Stromal cell of bone marrow (primary cell): Measurements from ENCODE around the gene HYAL3.
A peak's percentile ranks its signal among the peaks of the same experiment; 100 is the strongest.

Source experiments
- DNase-seq: peaks from one replicate; pipeline ENCODE4 v3.0.0-alpha.2; 2012; ENCODE audit warnings: low read depth

Gene HYAL3

GRCh38 chr3:50327943-50328691 is 28.9 kb upstream of the HYAL3 start, which contains the start of gene TUSC2:
Gene TUSC2 (minus strand): TSS chr3:50328223. CDS start chr3:50328099, 124 bp downstream.
- peak; percentile 94 for DNase-seq

GRCh38 chr3:50327129-50327528 is 27.9 kb upstream of the HYAL3 start:
- DNase-seq: no peak

DNA sequence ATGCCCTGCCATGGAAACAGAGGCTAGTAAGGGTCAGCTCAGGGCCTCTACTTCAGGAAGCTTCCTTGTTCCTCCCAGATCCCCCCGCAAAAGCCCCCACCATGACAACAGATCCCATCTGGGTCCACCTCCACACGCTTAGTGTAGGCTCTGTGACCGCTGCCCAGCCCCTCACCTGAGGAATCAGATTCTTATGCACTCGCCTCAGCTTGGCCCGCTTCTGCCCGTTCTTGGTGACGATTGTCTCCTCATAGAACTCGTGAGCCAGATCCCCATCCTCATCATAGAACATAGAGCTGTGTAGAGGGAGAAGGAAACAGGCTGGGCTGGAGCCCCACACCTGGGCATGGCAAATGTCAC is 27.0 kb upstream of the HYAL3 start:
- no peak for DNase-seq

- DNase-seq: no peak
These were observed 26.4 kb upstream of the HYAL3 start for GRCh38 chr3:50325497-50326181.

- DNase-seq: no peak
These were observed 25.9 kb upstream of the HYAL3 start for GRCh38 chr3:50325113-50325480.

GRCh38 chr3:50324351-50325112 is 25.3 kb upstream of the HYAL3 start:
- no peak for DNase-seq

DNA sequence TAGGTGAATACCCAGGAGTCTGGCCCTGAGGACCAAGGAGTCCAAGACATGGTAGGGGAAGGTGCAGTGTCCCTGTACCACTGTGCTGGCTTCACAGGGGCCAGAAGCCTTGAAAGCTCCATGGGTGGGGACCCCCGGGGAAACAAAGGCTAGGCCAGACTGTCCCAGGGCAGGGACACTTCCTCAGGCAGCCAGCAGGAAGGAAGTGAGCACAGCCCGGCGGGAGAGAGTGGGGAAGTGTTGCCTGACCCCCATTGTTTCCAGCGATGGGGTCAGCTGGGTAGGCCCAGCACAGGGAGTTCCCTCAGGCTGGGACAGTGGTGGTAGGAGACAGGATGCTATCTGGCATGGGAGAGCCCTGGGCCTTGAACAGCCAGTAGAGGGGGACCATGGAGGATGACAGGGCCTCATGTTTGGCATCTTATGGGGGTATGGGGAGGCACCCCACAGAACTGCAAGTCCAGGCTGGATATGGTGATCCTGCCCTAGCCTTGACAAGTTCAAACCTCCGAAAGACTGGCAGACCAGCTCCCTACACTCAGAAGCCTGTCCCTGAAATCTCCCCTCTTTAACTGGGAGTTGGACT is 24.5 kb upstream of the HYAL3 start:
- DNase-seq: no peak

DNA sequence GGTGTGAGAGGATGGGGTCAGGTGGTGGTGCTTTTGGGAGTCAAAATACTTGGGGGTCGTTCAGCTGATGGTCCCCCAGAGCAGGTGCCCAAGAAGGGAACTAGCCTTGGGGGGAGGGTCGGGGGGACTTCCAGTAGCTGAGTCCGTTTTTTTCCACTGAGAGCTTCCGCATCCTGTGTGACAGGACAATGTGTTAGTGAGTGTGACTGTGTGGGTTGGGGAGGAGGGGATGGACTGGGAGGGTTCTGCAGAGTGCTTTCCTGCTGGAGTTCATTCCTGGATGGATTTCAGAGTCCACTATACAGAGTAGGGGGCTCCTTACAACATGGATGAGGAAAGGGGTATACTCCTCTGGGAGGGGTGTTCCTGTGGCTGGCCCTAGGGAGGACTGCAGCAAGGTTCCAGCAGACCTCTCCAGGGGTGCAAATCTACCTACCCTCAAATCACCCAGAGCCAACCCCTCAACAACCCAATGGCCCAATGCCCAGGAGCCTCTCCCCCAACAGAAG is 23.9 kb upstream of the HYAL3 start:
- no peak for DNase-seq

DNA sequence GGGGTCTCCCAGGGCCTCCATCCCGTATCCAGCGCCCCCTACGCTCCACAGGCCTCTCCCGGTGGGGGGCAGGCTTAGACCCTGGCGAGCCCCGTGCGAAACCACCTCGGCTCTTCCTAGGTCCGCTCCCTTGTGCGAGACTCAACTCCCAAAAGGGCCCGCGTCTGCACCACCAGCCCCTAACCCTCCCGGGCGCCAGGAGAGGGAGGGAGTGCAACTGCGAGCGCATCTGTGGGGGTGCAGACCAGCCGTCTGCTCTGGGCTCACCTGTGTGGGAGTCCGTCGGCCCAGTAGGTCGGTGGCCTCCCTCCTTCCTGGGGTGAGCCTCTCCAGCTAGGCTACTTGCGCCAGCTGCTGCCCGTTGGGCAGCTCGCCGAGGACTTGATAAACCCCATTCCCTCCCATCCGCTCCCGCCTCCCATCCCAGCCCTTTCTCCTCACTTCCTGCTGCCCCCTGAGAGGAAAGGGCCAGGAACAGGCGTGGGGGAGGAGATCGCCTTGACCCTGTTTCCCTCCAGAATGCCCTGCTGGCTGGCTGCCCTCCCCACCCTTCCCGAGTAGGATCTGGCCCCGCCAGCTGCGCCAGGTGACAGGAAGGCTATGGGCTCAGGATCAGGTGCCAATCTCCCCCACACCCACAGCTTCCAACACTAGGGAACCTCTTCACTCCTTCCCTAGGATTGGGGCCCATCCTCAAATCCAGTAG is 23.3 kb upstream of the HYAL3 start, which contains the start of gene HYAL2:
Gene HYAL2, minus strand, starts transcription at position 360 of the 706 bp plus-strand sequence. CDS start 2,256 bp downstream, outside the sequence.
- DNase-seq: no peak

DNA sequence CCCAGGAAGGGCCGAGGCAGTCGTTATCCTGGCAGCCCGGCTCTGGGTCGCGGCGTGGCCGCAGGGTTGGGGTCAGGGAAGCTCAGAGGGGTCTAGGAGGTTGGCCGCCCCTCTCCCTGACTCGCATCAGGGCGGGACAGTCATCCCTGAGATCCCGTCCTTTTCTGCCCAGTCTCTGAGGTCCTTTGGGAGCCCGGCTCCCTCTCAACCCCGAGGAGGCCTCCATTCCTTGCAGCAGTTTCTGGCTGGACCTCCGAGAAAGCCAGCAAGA is 22.8 kb upstream of the HYAL3 start:
- no peak for DNase-seq

DNA sequence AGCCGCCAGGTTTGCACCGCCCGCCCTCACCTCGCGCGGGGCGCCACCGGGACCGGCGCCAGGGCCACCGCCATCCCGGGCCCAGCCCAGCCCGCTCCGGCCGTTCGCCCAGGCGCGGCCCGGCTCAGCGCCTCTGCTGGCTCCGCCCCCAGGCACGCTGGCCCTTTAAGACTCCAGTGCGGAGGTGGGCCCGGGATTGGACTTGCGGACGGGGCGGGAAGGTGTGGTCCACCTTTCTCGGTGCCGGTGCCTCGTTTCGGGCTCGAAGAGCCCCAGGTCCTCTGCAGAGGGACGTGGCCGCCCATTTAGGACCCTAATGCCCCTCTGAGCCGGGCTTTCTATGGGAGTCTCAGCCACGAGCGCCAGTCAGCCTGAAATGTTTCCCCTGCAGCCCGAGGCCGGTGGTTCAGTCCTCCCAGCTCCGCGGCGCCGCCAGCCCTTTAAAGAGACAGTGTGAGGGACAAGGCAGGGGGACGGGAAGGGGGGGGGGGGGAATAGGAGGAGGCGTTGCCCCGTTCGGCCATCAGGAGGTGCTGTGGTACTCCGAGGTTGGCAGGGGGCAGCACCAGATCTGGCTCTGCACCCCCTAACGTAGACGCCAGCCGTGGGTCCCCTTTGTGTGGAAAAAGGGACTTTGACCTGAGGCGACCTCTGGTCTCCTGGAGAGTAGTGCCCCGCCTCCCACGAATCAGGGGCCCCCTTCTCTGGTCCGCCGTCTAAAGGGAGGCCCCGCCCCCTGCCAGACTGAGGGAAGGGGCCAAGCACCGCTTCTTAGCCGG is 22.3 kb upstream of the HYAL3 start:
- DNase-seq: peak; percentile 82

DNA sequence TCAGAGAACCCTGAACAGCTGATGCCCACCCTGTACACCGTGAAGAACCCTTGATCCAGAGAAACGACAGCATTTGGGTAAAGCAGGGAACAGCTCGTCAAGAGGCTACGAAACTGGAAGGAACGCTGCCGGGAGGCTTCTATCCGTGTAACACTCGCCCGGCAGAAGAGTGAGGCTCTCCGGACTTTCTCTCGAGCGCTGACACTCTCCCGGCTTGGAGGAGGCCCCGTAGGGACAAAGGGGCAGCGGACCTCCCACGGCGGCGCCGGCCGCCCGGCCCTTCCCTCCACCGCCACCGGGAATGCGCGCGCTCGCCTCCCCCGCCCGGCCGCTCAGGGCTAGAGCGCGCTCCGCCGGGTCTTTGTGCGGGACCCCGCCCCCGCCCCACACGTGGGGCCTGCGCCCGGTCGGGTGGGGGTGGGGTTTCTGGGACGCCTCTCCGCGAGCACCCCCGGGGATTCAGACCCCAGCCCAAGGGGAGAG is 21.7 kb upstream of the HYAL3 start:
- DNase-seq: no peak

DNA sequence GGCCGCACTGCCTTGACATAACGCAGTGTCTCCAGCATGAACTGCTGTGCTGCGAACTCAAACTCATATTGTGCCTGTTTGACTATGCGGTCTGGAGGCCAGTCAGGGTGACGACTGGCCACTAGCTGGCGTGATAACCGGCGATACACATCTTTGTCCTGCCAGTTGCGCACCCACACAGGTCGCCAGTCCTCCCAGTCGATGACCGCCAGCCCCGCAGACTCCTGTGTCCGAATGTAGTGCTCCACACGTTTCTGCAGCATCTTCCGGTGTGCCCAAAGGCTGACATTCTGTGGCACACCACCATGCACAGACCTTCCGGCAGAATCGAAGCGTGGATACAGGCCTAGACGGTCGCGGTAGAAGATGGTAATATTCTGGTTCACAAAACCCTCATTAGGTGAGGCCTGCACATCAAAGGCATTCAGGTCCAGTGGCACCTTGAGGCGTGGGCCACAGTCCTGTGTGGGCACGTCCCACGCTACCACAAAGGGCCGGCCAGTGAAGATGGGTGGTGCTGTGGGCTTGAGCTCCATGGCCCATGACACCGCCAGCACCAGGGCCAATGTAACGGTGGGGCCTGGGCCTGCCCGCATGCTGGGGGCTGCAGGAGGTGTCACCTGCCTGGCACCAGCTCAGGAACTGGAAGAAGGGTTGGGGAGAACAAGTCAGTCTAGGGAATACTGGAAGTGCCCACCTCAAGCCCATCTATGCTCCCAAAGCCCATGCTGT is 20.9 kb upstream of the HYAL3 start:
- DNase-seq: no peak

DNA sequence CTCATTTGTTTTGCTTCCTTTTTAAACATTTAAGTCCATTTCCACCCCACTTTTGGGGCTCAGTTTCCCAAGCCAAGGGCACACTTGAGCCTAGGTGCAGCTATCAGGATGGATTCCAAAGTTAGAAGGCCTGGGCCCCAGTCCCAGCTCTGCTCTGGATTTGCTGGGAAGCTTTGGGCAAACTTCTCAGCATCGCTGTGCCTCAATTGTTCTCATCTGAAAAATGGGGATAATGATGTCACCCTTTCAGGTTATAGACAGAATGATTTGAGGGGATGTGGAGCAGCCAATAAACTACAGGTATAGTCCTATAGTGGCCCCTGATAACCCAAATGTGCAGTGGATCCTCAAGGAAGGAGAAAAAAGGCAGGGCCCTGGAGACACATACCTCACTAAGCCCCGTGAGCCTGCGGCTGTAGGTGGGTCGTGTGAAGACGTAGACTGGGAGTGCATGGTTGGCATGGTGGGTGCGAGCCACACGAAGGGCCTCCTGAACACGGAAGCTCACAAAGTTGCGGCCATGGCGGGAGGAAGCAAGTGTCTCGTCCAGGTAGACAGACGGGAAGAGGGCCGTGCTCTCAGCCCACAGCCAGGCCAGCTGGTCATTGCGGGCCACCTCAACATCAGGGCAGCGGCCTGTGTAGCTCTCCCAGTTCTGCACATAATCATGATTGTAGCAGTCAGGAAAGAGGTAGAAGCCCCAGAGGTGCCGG is 20.1 kb upstream of the HYAL3 start:
- no peak for DNase-seq

- DNase-seq: no peak
These were observed 19.4 kb upstream of the HYAL3 start for GRCh38 chr3:50318615-50319014.

DNA sequence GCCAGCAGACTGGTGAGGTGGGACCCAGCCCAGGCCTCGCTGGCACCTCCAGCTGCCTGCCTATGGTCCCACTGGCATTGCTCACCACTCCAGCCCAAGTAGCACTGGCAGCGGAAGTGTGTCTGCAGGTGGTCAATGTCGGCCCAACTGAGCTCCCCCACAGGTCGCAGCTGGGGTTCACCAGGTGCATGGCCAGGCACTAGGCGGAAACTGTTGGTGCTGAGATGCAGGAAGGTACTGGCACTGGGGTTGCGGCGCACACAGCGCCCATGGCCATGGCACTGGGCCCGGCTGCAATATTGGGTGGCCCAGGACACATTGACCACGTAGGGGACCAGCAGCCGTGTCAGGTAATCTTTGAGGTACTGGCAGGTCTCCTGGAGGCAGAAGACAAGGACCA is 19.0 kb upstream of the HYAL3 start:
- no peak for DNase-seq

GRCh38 chr3:50317300-50317699 is 18.1 kb upstream of the HYAL3 start:
- DNase-seq: no peak

DNA sequence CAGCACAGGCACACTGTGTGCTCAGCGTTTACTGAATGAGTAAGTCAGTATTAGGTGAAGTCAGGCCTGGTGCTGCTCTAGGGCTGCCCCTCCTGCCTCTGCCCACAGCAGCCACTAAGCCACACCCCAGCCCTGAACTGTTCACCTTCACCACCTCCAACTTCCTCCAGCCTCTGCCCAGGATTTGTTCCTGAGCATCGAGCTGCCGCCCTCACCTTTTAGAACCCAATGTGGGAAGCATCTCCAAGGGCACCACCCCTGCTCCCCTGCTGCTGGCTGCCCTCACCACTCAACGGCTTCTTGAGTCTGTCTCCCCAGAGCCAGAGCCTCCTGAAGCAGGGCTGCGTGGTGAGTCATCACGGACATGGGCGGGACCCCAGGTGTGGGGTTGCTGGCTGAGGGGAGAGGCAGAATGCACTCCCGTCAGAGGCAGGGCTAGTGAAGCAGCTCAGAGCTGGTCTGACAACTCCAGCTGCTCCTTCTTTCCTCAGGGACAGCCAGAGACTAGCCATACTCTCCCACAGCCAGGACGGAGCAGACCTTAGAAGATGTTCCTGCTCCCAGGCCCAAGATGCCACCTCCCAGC is 17.5 kb upstream of the HYAL3 start:
- DNase-seq: no peak

DNA sequence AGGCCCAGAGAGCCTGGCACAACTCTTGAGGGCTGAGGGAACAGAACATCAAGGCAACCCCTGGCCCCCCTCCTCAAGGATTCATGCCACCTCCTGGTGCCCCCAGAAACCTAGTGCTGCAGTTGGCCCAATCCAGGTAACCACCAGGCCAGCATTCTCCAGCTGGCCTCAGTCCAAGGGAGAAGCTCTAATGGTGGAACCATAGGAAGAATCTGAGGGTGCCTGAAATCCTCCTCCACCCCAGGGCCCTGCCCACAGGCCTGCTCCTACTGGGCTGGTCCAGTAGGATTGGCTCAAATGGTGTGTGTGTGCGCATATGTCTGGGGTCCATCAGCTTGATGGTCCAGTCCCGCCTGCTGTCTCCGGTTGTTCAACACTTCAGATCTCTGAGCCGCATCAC is 15.6 kb upstream of the HYAL3 start:
- no peak for DNase-seq
